ENCODE data around the gene NR1I3.

GRCh38 chr1:161267321-161267720 lies 29.3 kb upstream of the NR1I3 start:
- TF ChIP-seq CTCF (IDR thresholded peaks at IDR 0.05; ENCODE audit: poor library complexity): no peak
- no peak for TF ChIP-seq EZH2 (IDR thresholded peaks at IDR 0.05; ENCODE audit: borderline replicate concordance)
- TF ChIP-seq EZH2phosphoT487 (IDR thresholded peaks at IDR 0.05; ENCODE audit: low read depth, severe bottlenecking, unreplicated experiment): no peak
